ENCODE data around the gene MYPOP.

The MYPOP gene, protein sequence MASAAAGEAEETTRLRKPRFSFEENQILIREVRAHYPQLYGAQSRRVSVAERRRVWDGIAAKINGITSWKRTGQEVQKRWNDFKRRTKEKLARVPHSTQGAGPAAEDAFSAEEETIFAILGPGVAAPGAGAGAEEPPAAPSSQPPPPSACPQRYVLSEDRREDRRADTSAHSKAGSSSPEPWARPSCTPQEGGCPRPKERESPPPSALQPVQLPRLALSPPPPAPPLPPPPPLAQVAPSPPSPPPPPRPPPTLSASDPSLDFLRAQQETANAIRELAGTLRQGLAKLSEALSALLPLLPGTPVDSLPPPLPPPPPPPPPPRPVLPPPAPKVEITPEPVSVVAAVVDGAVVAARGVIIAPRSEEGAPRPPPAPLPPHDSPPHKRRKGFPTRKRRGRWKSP

DNA sequence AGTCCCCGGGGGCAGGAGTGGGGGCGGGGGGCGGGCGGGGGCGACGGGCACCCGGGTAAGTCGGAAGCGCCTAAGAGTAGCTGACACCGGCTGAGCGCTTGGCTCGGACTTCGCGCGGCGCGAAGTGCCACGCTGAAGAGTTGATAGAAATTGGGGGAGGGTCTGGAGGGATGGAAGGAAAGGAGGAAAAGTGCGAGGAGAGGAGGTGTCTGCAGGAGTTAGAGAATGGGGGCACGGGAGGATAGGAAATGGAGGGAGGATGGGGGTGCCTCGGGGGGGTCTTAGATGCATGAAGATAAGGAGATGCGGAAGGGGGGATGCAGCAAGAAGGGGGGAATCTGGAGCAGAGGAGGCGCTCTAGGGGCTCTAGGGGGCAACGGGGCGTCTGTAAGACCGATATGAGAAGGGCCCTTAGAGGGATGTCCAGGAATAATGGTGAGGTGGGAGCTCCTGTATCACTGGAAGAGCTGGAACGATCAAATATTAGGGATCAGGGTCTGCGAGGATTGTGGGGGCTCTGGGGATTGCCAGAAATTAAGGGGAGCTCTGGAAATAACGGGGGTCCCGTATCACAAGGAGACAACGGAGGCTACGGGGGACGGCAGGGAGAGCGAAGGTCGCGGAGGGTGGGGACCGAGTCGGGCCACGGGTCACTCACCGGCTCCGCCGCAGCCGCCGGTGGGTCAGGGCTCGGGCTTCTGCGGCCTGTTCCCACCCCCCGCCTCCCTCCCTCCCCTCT lies at the start of gene MYPOP:
Gene MYPOP (minus strand): TSS at position 702 of the 739 bp plus-strand sequence. CDS start 840 bp downstream, outside the sequence.
- DNase-seq, result no peak

GRCh38 chr19:45947926-45948325 lies 45.5 kb upstream of the MYPOP start:
- no peak for DNase-seq

DNA sequence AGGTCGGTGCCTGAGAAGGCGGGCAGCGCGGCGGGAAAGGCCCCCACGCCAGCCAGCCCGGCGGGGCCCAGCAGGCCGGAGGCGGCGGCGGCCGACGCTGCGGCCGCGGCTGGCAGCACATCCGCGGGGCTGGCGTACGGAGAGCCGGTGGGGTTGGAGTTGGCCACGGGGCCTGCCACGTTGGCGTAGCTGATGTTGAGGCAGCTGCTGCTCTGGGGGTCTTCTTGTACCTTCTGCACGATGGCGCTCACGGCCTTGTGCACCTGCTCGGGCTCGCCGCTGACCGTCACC lies 38.0 kb upstream of the MYPOP start:
- no peak for DNase-seq

- DNase-seq, result no peak
Observed at GRCh38 chr19:45939792-45940514, 37.5 kb upstream of the MYPOP start.

DNA sequence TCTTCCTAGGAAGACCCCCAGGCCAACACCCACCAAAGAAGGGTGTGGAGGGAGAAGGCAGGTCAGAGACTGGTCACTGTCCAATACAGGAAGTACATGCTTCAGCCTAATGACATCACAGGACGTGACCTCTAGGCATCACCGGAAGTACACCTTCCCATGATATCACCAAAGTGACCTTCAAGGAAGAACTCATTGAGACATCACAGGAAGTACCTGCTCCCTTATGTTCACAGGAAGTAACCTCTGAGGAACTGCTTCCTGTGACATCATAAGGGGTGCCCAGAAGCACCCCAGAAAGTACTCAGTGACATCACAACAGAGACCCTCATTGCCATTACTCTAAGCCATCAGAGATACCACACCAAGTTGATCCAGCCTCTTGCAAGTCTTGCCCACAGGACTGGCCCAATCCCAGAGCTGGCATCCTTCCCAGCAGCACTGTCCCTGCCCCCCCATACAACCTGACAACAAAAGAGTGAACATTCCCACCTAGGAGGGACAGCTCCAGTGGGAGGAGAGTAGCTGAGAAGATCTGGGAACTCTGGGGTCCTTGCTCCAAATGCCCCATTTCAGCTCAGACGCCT lies 36.4 kb upstream of the MYPOP start:
- DNase-seq, result peak; percentile 21

- no peak for DNase-seq
Observed at GRCh38 chr19:45935267-45935666, 32.9 kb upstream of the MYPOP start.

DNA sequence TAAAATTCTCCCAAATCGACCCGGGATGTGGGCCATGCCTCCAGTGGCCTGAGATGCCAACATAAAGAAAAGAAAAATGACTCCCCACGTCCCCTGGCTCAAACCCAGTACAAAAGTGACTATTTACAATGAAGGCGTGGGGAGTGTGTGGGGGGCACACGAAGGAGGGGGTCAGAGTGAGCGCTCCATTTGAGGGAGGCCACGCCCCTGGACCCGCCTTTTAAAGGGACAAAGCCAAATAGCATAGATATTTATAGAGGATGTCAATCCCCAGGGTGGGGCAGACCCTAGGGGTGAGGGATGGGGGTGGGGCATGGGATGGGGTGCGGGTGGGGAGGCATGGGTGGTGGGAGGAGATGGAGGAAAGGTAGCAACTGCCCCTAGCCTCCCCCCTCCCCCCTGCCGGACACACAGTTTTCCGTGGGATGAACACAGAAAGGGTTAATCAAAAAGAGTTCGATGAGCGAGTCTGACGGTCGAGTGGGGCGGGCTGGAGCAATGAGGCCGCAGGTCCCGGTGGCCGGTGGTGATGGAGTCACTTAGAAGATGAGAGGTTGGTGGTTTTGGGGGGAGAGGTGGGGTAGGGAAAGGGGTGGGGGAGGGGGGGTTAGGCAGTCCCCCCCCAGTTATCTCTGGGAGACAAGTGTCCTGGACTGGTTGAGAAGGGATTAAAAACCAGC lies 32.3 kb upstream of the MYPOP start:
- DNase-seq, result no peak

- no peak for DNase-seq
Observed at GRCh38 chr19:45933759-45934158, 31.3 kb upstream of the MYPOP start.

DNA sequence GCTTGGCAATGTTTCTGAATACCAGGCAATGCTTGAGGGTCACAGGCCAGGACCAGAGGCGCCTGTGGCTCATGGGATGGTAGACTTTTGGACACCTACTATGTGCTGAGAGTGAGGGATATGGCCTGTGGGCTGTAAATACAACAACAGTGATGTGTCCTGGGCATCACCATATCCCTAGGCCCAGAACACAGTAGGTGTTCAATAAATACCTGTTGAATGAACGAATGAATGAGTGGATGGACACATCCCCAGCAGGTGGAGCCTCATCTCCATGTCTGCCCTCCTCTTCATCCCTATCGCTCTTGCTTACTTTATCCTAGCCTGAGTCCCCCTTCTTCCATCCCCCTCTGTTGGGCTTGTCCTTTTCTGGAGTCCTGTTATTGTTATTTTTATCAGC lies 28.6 kb upstream of the MYPOP start:
- DNase-seq, result no peak

DNA sequence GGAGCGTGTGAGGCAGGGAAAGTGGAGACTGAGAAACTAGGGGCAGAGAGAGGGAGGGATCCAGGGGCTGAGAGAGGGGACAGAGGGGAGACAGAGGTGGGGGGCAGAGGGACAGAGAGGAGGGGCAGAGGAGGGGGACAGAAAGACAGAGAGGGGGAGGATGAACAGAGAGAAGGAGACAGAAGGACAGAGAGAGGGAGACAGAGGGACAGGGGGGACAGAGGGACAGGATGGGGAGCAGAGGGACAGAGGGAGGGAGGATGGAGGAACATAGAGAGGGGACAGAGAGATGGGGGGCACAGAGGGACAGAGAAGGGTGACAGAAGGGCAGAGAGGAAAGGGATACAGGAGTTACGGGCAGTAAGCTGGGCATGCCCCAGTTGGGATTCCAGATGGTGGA lies 26.8 kb upstream of the MYPOP start:
- DNase-seq, result no peak

- DNase-seq, result peak; percentile 95
Observed at GRCh38 chr19:45927565-45928261, 25.3 kb upstream of the MYPOP start.

- DNase-seq, result no peak
Observed at GRCh38 chr19:45924891-45925447, 22.6 kb upstream of the MYPOP start.

DNA sequence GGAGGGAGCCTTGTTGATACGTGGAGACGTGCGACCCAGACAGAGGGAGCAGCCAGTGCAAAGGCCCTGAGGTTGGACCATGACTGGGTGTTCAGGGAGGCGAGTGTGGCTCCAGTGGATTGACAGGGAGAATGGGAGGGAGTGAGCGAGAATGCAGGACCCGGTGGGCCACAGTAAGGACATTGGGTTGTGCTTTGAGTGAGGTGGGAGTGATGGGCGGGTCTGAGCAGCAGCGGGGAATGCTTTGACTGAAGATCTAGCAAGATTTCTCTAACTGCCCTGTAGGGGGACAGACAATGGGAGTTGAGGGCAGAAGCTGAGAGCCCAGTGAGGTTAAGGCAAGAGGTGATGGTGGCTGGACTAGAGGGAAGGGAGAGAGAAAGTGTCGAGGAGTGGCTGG lies 19.9 kb upstream of the MYPOP start:
- DNase-seq, result no peak

DNA sequence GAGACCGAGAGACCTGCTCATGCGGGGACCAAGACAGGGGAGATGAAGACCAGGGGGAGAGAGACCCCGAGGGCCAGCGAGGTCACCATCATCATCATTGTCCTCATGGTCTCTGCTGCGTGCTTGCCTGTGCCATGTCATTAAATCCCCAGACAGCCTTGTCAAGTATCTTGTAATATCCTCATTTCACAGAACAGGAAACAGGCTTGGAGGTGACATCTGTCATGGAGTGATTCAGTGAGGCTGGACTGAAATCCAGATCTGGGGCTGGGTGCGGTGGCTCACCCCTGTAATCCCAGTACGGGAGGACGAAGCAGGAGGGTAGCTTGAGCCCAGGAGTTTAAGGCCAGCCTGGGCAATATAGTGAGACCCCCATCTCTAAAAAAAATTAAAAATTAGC lies 18.0 kb upstream of the MYPOP start:
- peak; percentile 51 for DNase-seq

DNA sequence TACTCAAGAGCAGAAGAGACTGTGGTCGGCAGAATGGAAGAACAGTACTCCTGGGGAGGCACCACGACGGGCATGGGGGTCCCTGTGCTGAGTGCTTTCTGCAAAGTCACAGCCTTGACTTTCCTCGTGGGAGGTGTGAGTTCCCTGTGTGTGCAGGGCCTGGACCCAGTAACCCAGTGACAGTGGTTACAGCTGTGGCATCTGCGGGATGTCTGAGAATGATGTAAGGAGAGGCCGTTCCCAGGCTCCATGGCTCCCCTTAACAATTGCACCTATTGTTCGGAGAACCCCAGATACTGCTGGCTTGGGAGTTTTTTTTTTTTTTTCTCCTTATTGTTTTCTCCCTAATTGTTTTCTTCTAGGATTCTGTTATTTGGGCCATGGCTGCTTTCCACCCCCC lies 17.3 kb upstream of the MYPOP start:
- no peak for DNase-seq

DNA sequence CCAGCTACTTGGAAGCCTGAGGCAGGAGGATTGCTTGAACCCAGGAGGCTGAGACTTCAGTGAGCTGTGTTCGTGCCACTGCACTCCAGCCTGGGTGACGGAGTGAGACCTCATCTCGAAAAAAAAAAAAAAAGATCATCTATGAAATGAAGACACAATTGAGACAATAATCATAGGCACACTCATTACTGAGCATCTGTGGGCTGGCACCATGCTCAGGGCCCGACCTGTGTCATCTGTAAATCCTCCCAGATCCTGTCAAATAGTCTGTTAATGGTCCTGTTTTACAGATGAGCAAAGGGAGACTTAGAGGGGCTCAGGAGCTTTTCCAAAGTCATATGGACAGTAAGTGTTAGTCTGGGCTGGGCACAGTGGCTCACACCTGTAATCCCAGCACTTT lies 16.3 kb upstream of the MYPOP start:
- DNase-seq, result peak; percentile 43

DNA sequence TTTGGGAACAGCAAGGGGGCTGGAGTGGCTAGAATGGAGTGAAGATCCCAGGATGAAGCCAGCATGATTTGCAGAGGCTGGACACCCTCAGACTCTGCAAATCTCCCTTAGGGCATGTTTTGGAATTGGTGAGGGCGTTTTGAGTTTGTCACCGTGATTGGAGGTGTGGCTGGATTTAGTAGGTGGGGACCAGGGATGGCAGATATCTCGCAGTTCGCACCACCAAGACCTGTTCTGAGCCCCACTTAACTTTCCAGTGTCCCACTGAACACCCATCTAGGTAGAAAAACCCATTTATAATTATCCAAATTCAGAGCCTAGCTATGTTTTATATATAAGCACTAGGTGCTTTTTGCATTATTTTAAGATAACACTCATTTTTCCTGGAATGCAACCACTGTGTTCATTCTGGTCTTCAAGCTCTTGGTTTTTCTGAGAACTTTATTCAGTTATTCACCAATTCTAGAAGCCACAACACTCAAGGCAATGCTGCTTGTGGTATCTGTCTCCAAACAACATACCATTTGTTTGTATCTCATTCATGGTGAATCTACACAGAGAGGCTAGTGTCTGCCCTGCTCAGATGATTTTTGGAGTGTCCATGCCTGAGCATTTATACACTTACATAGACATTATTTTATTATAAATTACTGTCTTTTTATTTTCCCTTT lies 15.1 kb upstream of the MYPOP start:
- peak; percentile 68 for DNase-seq

GRCh38 chr19:45913874-45914830 lies 11.7 kb upstream of the MYPOP start, which contains the start of gene NANOS2:
NANOS2 (minus strand) TSS chr19:45914778; CDS start chr19:45914693, 85 bp downstream.
- DNase-seq, result peak; percentile 31

- no peak for DNase-seq
Observed at GRCh38 chr19:45911291-45911690, 8.9 kb upstream of the MYPOP start.

DNA sequence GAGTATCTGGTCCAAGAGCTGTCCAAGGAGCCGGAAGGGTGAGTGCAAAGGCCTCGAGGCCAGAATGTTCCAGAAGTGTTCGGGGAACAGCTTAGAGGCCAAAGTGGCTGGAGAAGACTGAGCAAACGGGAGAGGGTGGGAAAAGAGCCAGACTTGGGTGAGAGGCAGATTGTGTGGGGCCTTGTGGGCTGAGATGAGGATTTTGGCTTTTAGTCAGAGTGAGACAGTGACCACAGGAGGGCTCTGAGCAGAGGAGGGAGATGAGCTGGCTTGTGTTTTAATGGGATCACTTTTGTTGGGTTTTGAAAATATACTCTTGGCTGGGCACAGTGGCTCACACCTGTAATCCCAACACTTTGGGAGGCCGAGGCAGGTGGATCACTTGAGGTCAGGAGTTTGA lies 6.5 kb upstream of the MYPOP start:
- peak; percentile 23 for DNase-seq

All from activated CD4-positive, alpha-beta T cell treated with anti-CD3 and anti-CD28 coated beads, Interleukin-10, Interleukin-2, amounts not matched to agents 100 ng/mL and 50 ng/mL, durations not matched to agents 16 hours and 8 hours (primary cell).